Stimulated activated CD8-positive, alpha-beta memory T cell treated with anti-CD3 and anti-CD28 coated beads, Interleukin-12 subunit alpha, Interleukin-12 subunit beta, amount 100 ng/mL, for 4 hours (primary cell): ENCODE results near the gene MSX1.
A peak's percentile ranks its signal among the peaks of the same experiment; 100 is the strongest.
"Not testable (repeated sequence)": the region's sequence is repeated elsewhere in the genome, so short reads cannot be mapped to it uniquely, and the experiment has no call there.

Experiments
- DNase-seq: peaks from one replicate; pipeline ENCODE4 v3.0.0-alpha.2; 2020; ENCODE audit warnings: low read depth

Gene MSX1

DNA sequence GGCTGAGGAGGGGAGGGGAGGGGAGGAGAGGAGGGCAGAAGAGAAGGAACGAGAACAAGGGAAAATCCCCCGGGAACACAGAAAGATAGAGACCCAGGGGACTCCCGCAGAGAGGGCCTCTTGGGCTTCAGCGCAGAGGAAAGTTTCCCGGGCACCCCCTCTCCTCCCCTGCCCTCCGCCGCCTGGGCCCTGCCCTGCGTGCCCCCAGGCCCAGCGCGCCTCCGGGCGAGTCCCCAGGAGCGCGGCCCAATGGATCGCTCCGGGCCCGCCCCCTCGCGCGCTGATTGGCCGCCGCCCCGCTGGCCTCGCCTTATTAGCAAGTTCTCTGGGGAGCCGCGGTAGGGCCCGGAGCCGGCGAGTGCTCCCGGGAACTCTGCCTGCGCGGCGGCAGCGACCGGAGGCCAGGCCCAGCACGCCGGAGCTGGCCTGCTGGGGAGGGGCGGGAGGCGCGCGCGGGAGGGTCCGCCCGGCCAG is at the start of gene MSX1:
TSS of gene MSX1 (plus strand) at position 341 of the 474 bp plus-strand sequence. CDS start 235 bp downstream, outside the sequence.
- peak; percentile 5 for DNase-seq

- no peak for DNase-seq
These were observed 49.2 kb upstream of the MSX1 start for GRCh38 chr4:4810092-4810774.

- DNase-seq: no peak
These were observed 48.7 kb upstream of the MSX1 start for GRCh38 chr4:4810778-4811177.

DNA sequence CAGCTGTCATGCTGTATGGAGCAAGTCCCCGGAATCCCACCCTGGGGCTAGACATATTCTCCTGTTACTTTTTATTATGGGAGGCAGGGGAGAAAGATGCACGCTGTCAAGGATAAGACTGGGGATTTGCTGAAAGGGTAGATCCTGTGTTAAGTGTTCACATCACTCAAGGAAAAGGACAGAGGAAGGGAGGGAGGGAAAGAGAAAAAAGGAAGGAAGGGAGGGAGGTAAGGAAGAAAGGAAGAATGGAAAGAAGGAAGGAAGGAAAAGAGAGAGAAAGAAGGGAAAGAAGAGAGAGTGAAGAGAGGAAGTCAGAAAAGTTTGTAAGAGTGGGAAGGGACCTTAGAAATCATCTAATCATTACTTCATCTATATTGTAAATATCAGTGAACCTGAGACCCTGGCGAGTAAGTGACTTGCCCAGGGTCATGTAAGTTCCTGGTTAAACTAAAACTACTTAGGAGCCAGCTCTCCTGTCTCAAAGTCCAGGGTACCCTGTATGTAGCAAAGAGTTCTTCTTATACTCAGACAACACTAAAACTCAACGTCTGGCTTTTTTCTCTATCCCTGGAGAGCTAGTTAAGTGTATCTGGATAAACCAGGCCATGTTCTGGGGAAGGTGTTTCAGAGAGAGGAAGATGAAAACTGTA is 47.2 kb upstream of the MSX1 start:
- no peak for DNase-seq

DNA sequence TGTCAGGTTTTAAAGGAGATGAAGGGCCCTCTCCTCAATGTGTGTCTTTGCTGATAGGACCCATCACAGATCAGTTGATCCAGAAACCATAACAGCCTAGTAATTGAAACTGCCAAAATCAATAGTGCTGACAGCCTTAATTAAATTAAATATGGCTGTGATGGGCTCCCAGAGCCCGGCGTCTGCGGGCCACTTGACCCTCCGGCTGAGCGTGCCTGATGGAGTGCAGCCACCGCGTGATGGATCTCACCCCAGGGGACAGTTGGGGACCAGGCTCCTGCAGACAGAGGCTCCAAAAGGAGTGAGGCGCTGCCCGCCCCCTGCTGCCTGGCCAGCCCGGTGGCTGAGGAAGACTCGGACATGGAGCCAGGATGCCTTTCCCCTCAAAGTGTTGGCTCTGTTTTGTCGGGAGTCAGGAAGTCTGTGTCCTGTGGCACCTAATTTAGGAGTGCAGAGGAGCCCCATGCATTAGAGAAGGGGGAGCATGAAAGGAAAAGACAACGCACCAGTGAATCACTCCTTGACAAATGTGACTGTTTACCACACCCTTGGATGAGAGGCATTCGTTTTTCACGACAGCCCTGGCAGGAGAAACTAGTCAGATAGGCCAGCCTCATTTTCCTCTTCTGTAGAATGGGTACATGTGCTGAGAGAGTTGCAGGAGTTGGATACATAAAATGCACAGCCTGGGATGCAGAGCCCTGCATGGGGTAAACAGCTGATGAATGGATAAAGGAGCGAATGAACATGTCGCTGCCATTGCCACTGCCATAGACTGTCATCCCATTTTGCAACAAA is 40.9 kb upstream of the MSX1 start:
- DNase-seq: no peak

GRCh38 chr4:4819213-4819606 is 40.3 kb upstream of the MSX1 start:
- no peak for DNase-seq

DNA sequence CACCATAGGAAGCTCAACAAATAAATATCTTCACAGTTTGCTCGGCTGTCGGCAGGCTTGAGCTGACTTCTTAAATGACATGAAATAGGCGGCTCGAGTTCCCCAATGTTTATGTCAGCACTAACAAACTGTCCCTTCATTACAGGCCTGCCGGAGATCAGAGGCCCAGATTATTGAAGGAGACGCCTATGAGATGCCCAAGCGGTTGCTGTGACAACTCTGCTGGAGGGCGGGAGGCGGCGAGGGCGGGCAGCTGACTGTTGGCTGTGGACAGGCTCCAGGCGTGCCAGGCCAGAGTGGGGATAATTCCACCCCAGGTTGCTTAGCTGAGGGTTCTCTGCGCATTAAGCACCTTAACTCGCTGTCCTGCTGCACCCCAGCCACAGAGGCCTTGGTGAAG is 39.2 kb upstream of the MSX1 start:
- no peak for DNase-seq

- DNase-seq: no peak
These were observed 38.7 kb upstream of the MSX1 start for GRCh38 chr4:4820739-4821138.

- no peak for DNase-seq
These were observed 37.9 kb upstream of the MSX1 start for GRCh38 chr4:4821577-4821976.

DNA sequence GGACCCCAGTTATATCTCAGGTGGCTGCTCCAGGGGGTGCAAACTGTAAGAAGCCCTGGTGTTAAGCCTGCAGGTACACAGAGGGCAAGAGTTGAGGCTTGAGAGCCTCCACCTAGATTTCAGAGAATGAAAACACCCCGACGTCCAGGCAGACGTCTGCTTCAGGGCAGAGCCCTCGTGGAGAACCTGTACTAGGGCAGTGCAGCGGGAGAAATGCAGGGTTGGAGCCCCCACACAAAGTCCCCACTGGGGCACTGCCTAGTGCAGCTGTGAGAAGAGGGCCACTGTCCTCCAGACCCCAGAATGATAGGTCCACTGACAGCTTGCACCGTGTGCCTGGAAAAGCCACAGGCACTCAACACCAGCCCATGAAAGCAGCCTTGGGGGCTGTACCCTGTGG is 37.2 kb upstream of the MSX1 start:
- DNase-seq: not testable (repeated sequence)

- no peak for DNase-seq
These were observed 35.8 kb upstream of the MSX1 start for GRCh38 chr4:4823621-4824162.

DNA sequence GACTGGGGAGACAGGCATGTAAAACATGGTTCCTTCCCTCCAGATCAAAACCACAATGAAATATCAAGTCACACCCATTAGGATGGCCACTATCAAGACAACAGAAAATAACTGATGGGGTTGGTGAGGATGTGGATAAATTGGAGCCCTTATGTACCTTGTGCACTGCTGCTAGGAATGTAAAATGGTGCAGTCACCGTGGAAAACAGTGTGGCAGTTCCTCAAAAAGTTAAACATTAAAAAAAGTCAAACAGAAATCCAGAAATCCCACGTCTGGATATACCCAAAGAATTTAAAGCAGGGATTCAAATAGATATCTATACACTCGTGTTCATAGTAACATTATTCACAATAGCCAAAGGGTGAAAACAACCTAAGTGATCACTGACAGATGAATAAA is 35.2 kb upstream of the MSX1 start:
- DNase-seq: no peak

GRCh38 chr4:4825431-4825830 is 34.0 kb upstream of the MSX1 start:
- DNase-seq: no peak

DNA sequence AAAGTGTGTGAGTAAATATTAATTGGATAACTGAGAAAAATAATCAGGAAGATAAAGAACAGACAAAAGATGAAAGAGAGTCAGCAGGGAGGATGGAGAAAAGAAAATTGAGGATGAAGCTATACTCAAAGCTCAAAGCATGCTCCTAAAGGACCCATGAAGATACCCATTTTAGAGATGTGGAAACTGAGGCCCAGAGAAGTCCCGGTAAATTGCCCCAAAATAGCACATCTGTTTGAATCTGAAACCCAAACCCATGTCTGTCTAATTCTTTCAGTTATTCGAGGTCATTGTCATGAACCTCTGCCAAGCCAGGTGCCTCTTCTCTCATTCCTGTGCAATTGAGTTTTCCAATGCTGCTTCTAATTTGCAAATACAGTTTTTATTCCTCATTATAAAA is 29.6 kb upstream of the MSX1 start:
- no peak for DNase-seq

DNA sequence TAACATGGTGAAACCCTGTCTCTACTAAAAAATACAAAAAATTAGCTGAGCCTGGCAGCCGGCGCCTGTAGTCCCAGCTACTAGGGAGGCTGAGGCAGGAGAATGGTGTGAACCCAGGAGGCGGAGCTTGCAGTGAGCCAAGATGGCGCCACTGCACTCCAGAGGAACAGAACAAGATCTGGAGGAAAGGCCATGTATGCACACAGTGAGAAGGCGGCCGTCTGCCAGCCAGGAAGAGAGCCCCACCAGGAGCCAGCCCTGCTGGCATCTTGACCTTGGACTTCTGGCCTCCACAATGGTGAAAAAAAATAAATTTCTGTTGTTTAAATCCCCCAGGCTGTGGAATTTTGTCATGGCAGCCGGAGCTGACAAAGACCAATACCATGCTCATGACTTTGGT is 28.2 kb upstream of the MSX1 start:
- no peak for DNase-seq

GRCh38 chr4:4831825-4832224 is 27.6 kb upstream of the MSX1 start:
- no peak for DNase-seq

GRCh38 chr4:4836044-4836443 is 23.4 kb upstream of the MSX1 start:
- no peak for DNase-seq

DNA sequence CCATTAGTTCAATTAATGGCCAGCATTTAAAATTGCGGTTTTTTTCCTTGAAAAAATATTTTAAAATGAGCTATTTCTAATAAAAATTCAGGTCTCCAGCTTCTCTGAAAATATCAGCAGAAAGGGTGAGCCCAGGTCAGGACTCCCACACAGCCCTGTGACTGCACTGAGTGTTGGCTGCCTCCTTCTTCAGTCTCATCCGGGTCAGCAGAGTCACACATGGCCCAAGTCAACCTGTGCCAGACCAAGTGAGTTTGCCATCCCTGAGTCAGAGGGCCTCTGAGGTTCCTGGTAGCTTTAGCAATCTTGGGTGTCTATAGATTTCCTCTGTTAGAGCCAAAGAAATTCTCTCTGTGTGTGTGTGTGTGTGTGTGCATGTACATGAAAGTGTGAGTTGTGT is 22.1 kb upstream of the MSX1 start:
- no peak for DNase-seq

DNA sequence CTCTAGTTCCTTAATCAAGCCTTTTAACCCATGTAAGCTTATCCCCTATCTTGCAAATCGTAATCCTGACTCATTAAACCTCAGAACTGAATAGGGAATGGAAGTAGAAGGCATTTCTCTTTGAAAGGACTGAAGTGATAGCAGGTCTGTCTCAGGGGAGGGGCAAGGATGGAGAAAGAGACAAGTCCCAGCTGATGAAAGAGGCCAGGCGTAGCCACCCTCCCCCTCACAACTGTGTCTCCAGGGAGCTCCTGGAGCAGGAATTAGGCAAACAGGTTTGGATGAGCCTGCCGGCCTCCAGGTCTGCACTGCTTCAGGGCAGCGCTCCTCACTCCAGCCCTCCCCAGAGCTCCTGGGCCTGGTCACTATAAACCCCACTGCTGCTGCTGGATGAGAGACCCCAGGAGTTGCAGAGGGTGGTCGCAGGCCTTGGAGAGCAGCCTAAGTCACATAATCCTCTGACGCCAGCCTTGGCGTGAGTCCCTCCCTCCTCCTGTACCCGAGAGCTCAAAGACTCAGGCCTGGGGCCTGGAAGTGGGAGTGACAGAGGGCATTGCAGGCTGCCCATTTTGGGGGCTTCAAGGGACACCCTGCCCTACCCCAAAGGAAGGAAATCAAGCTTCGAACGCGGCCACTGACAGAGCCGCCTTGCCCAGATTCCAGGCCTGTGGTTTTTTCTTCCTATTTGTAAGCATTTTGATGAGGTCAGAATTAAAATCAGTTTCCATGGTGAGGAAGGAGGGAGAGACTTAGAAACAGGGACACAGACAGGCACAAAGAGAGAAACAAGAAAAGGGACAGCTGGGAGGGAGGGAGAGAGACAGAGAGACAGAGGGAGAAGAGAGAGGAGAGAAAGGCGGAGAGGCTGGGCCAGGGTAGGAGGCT is 21.2 kb upstream of the MSX1 start:
- no peak for DNase-seq

DNA sequence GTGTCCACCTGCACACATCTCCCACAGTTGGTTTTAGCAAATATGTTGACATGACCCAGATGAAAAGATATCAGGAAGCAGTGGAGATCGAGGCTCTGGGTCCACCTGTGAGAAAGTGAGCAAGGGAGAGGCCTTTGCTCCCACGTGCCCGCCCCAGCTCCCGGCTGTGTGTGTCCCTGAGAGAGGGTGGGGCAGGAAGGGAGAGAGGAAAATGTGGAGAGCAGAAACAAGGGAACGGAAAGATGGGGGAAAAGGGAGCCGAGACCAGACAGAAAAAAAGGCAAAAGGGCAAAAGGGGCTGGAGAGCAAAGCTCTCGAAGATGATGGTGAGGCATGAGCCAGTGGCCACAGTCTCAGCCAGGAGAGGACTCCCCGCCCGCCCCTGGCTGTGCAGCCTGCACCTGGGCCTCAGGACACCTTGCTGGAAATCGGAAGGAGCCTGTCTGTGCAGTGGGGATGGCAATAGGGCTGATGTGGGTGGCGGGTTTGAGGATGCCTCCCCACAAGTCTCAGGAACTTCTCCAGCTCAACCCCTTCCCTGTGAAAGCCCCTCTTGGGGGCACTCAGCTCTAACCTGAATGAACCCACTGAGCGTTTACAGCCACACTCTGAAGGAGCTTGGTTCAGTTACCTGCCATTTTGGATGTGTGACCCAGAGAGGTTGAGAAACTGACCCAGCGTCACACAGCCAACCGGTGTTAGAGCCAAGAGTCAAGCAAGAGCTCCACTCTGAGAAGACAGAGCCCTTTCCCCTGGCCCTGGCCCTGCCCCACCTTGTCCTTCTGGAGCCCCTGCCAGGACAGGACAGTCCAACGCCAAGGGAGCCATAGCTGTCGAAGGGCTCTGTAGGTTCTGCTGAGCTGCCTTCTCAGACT is 20.3 kb upstream of the MSX1 start:
- DNase-seq: no peak

GRCh38 chr4:4840351-4840750 is 19.1 kb upstream of the MSX1 start:
- no peak for DNase-seq
